CD4-positive, alpha-beta T cell treated with Interleukin-2 at 100 ng/mL for 4 hours (primary cell): ENCODE results near the gene PJA2.

Experiments used
- DNase-seq: peaks from one replicate; pipeline ENCODE4 v3.0.0-alpha.2; 2020; ENCODE audit warnings: low spot score

The PJA2 gene

GRCh38 chr5:109408991-109409843 lies 557 bp downstream of the PJA2 start:
- peak; percentile 75 for DNase-seq

GRCh38 chr5:109407913-109408312 lies 1.9 kb downstream of the PJA2 start:
- peak; percentile 21 for DNase-seq

- DNase-seq = no peak
These were observed 3.1 kb downstream of the PJA2 start for GRCh38 chr5:109406719-109407118.

- no peak for DNase-seq
These were observed 5.3 kb downstream of the PJA2 start for GRCh38 chr5:109404428-109404960.

- peak; percentile 12 for DNase-seq
These were observed 6.3 kb downstream of the PJA2 start for GRCh38 chr5:109403469-109403868.

- no peak for DNase-seq
These were observed 10.5 kb downstream of the PJA2 start for GRCh38 chr5:109399092-109399759.

- no peak for DNase-seq
These were observed 12.8 kb downstream of the PJA2 start for GRCh38 chr5:109396965-109397364.

- no peak for DNase-seq
These were observed 15.0 kb downstream of the PJA2 start for GRCh38 chr5:109394806-109395205.

GRCh38 chr5:109390188-109390587 lies 19.6 kb downstream of the PJA2 start:
- DNase-seq = no peak

- no peak for DNase-seq
These were observed 21.4 kb downstream of the PJA2 start for GRCh38 chr5:109388407-109388806.

- DNase-seq = no peak
These were observed 22.3 kb downstream of the PJA2 start for GRCh38 chr5:109387408-109387974.

GRCh38 chr5:109378095-109378494 lies 31.7 kb downstream of the PJA2 start:
- no peak for DNase-seq

GRCh38 chr5:109374625-109375024 lies 35.1 kb downstream of the PJA2 start:
- no peak for DNase-seq

- DNase-seq = no peak
These were observed 35.8 kb downstream of the PJA2 start for GRCh38 chr5:109373932-109374331.

- no peak for DNase-seq
These were observed 39.4 kb downstream of the PJA2 start for GRCh38 chr5:109370343-109370742.

GRCh38 chr5:109365653-109366052 lies 44.1 kb downstream of the PJA2 start:
- no peak for DNase-seq

- DNase-seq = no peak
These were observed 44.8 kb downstream of the PJA2 start for GRCh38 chr5:109364977-109365376.

GRCh38 chr5:109359642-109360041 lies 50.1 kb downstream of the PJA2 start:
- no peak for DNase-seq

GRCh38 chr5:109357807-109358206 lies 52.0 kb downstream of the PJA2 start:
- DNase-seq = no peak

- no peak for DNase-seq
These were observed 55.0 kb downstream of the PJA2 start for GRCh38 chr5:109354761-109355160.

GRCh38 chr5:109351988-109352864 lies 57.5 kb downstream of the PJA2 start:
- no peak for DNase-seq
